Panc1 (cell line): Measurements from ENCODE around the gene ZNF730. TPM values are rescaled to one million over a fixed set of nuclear protein-coding genes. Genes with fewer than 3 reads are reported as not detected.
"Not testable (repeated sequence)": the region's sequence is repeated elsewhere in the genome, so short reads cannot be mapped to it uniquely, and the experiment has no call there.

Experiments used
- ATAC-seq: fragments of 200-7000 bp; cut with Tn5 transposase; 2 replicates; pipeline ENCODE4 v1.9.1; 2020; ENCODE audit warnings: mild to moderate bottlenecking, moderate library complexity
- BruUV-seq: library from RNA; stranded (reverse); fragments of 400-500 nt; replicated peaks from 2 replicates; lab custom pipeline; 2021; lab: Mats Ljungman, UMichigan
- CTCF ChIA-PET: fragments of 300-600 bp; sonication (Branson Sonifier 250); formaldehyde crosslinking; loops from one replicate; lab custom pipeline; 2022; ENCODE audit warnings: antibody characterized with exemption; lab: Charles Lee
- POLR2A ChIA-PET: fragments of 300-600 bp; sonication (Branson Sonifier 250); formaldehyde crosslinking; loops from one replicate; lab custom pipeline; 2022; ENCODE audit warnings: antibody characterized with exemption; lab: Charles Lee
- DNase-seq: peaks from one replicate; pipeline ENCODE4 v3.0.0-alpha.2; 2010; ENCODE audit warnings: low read depth, low spot score
- H3K27ac ChIP-seq: 2 replicates; pipeline ENCODE4 v1.5.1; 2011; ENCODE audit warnings: mild to moderate bottlenecking, low read length, inconsistent platforms
- H3K27me3 ChIP-seq: fragments of 200-500 bp; sonication (Bioruptor generic); 2 replicates; pipeline ENCODE4 v1.6.0; 2014; ENCODE audit warnings: low read length, inconsistent platforms; ENCODE audit not compliant: control insufficient read depth, insufficient read depth
- H3K36me3 ChIP-seq: fragments of 200-500 bp; sonication (Bioruptor generic); 2 replicates; pipeline ENCODE4 v1.5.1; 2014; ENCODE audit warnings: inconsistent platforms, mild to moderate bottlenecking, low read length, moderate library complexity; ENCODE audit not compliant: control insufficient read depth, insufficient read depth
- H3K4me1 ChIP-seq: 2 replicates; pipeline ENCODE4 v1.5.1; 2011; ENCODE audit warnings: inconsistent platforms, mild to moderate bottlenecking, low read length, moderate library complexity; ENCODE audit not compliant: control insufficient read depth, insufficient read depth
- H3K4me3 ChIP-seq, 2 experiments: 2 replicates each; pipeline ENCODE4 v1.5.1; 2011 to 2012; ENCODE audit warnings: low read depth in 2 of 2, low read length in 2 of 2, mild to moderate bottlenecking in 2 of 2, inconsistent platforms in 1 of 2, moderate library complexity in 1 of 2
- H3K9me3 ChIP-seq: fragments of 200-500 bp; sonication (Bioruptor generic); 2 replicates; pipeline ENCODE4 v1.5.1; 2014; ENCODE audit warnings: low read depth, mild to moderate bottlenecking, inconsistent platforms, low read length, moderate library complexity; ENCODE audit not compliant: control insufficient read depth, insufficient read depth
- POLR2AphosphoS5 ChIP-seq: IDR thresholded peaks from 2 replicates; pipeline ENCODE4 v1.6.1; 2012; ENCODE audit warnings: mild to moderate bottlenecking, low read depth, low read length, moderate library complexity
- REST ChIP-seq, 2 experiments: IDR thresholded peaks; 2 replicates each; pipeline ENCODE4 v1.6.1; 2011 to 2012; ENCODE audit warnings: low read depth in 2 of 2, control low read depth in 1 of 2, low read length in 1 of 2, mild to moderate bottlenecking in 1 of 2, moderate library complexity in 1 of 2; ENCODE audit not compliant: insufficient read depth in 1 of 2
- SIN3A ChIP-seq: IDR thresholded peaks from 2 replicates; pipeline ENCODE4 v1.6.1; 2012; ENCODE audit warnings: low read depth, mild to moderate bottlenecking, low read length, moderate library complexity, borderline replicate concordance; ENCODE audit not compliant: insufficient read depth
- TCF7L2 ChIP-seq: IDR thresholded peaks from 2 replicates; pipeline ENCODE4 v1.6.1; 2011; ENCODE audit warnings: mild to moderate bottlenecking, low read depth, low read length, inconsistent platforms
- in situ Hi-C: cut with HindIII; loops from 2 replicates; pipeline ENCODE4 v1.10.0; 2016; ENCODE audit warnings: low sequenced_read_pairs, low pct_unique_long_range_greater_than_20kb
- intact Hi-C: fragments of 100-400 bp; cut with micrococcal nuclease; formaldehyde crosslinking; loops from one replicate; pipeline ENCODE4 v1.10.0; 2022; ENCODE audit not compliant: unreplicated experiment
- total RNA-seq: library from RNA; stranded (reverse); gene quantifications from one replicate; pipeline ENCODE4 v1.2.1, GENCODE V29; 2021; ENCODE audit not compliant: unreplicated experiment

The ZNF730 gene
- total RNA-seq, 1 experiment from 2014 or later = 0.08 TPM

- intact Hi-C loops (no loop called here), in situ Hi-C loops (no loop called here)
- DNase-seq = no peak
- H3K27me3 ChIP-seq = no peaks in the 10 kb centered on the region
- H3K36me3 ChIP-seq = no peaks in the 10 kb centered on the region
- no peak overlapping the region for H3K27ac ChIP-seq
- ChIA-PET CTCF (no interaction called here), POLR2A (no interaction called here)
- no TSS peak for BruUV-seq
- H3K4me1 ChIP-seq = no peaks in the 10 kb centered on the region
- peaks cover 14% of the 10 kb centered on the region; the same call in 1 of the 2 replicates for H3K9me3 ChIP-seq
- ATAC-seq = no peak
- no peak overlapping the region for H3K4me3 ChIP-seq
- TF ChIP-seq TCF7L2 (no peak), SIN3A (no peak), POLR2AphosphoS5 (no peak)
These were observed 29.0 kb downstream of the ZNF730 start for GRCh38 chr19:23145617-23146415.

GRCh38 chr19:23160766-23161165 lies 43.9 kb downstream of the ZNF730 start:
- intact Hi-C loops = no loop called here
- Histone ChIP-seq H3K4me1 (no peaks in the 10 kb centered on the region), H3K36me3 (no peaks in the 10 kb centered on the region), H3K4me3 (no peak overlapping the region), H3K27ac (no peak overlapping the region), H3K9me3 (no peaks in the 10 kb centered on the region), H3K27me3 (no peaks in the 10 kb centered on the region)
- no TSS peak for BruUV-seq
- in situ Hi-C loops = no loop called here
- ATAC-seq (no peak), DNase-seq (no peak)
- ChIA-PET POLR2A (no interaction called here), CTCF (no interaction called here)
- TF ChIP-seq REST (IDR thresholded peaks at IDR 0.05; ENCODE audit: insufficient read depth in 1 of 2, low read depth in 2 of 2, low read length in 1 of 2) (no peak), POLR2AphosphoS5 (no peak)

- H3K27me3 ChIP-seq, in situ Hi-C loops, H3K9me3 ChIP-seq, DNase-seq, intact Hi-C loops, H3K4me3 ChIP-seq, H3K27ac ChIP-seq, ATAC-seq, CTCF ChIA-PET, H3K36me3 ChIP-seq, H3K4me1 ChIP-seq, BruUV-seq, POLR2A ChIA-PET: not testable (repeated sequence)
These were observed 51.5 kb downstream of the ZNF730 start for GRCh38 chr19:23168286-23168685.
